NCI-H2029 (cell line): ENCODE results near the gene BRD7.
"Not testable (repeated sequence)": the region's sequence is repeated elsewhere in the genome, so short reads cannot be mapped to it uniquely, and the experiment has no call there.

Source experiments
- DNase-seq: peaks from one replicate; lab custom pipeline; 2025; lab: John Stamatoyannopoulos, UW

BRD7 gene

DNA sequence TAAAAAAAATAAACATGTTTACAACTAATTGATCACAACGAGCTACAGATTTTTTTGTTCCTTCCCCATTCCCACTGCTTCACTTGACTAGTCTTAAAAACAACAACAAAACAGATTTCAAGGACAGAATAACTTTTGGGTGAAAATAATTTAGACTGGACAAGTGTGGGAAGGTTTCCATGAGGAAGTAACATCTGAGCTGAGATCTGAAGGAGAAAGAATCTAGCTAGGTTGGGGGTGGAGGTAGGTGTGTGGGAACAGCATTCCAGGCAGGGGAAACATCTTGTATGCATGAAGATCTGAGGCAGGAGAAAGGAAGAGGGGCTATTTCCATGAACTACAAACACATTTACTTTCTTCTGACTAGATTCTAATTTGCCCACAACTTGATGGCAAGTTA lies 9.2 kb downstream of the BRD7 start:
- no peak for DNase-seq

DNA sequence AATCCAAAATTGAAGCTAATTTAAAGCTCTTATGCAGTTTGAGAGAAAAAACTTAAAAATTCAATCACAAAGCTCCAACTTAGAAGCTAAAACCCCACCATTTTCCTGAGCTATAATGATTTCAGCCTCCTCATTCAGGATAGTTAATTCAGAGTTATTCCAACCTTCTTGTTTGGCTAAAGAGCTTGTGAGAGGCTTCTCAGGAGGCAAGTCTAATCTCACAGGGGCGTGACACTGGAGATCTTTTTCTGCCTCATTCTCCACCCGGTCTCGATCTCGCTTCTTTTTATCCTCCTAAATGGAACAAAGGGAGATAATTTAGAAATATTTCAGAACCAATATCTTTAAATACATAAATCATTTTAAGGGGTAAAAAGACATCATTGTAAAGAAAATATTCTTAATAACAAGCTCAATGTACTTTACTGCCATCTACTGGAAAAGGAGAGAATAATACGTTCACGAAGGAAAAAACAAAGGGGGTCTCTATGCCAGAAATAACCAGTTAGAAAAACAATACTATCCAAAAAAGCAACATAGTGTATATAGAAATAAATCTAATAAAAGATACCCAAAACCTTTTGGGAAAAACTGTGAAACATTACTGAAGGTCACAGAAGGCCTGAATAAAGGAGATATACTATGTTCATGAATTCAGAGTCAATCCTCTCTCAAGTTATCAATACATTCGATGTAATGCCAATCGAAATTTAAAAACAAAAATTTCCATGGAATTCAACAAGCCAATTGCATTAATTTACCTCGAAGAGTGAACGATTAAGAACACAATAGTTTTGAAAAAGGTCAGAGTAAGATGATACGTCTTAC lies 13.9 kb downstream of the BRD7 start:
- DNase-seq, result no peak

DNA sequence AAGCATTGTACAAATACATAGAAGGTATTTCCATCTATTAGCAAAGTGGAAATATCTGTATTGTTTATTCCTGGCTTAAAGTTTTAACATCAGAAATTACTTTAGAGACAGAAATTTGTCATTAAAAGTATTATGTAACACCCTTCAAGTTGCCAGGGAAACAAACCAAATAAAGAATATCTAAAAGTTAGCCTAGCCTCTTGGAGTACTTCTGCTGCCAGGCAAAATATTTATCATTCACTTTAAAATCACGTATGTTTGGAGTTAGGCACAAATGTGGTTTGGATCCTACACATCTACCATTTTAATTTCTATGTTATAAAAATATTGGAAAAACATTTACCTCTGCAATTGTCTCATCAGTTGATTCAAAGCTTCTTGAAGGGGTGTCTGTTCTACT lies 14.7 kb downstream of the BRD7 start:
- no peak for DNase-seq

DNA sequence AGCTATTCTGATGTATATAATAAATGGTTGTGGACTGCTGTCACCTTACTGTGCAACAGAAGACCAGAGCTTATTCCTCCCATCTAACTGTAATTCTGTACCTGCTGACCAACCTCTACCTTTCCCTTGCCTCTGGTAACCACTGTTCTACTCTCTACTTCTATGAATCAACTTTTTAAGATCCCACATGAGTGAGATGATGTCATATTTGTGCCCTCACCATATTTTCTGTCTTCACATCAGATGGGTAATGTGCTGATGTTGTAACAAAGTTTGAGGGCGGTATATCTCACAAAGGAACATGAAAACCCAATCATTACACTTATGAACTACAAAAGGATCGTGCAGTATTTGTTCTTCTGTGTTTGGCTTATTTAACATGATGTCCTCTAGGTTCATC lies 16.8 kb downstream of the BRD7 start:
- DNase-seq, result no peak

DNA sequence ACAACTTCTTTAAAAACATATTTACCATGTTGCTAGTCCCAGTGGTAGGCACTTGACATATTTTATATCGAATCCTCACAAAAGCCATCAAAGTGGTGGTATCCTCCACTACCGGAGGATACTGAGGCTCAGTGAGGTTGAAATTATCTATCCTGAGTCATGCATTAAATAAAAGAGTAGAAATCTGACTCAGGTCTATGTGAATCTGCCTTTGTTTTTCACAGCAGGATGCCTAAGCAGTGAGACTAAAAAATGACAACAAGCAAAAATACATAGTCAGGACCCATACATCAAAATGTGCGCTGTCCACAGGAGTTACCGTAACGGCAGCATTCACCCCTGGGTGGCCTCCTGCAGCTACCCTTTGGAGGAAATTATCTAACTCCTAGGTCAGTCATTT lies 17.7 kb downstream of the BRD7 start:
- DNase-seq, result no peak

DNA sequence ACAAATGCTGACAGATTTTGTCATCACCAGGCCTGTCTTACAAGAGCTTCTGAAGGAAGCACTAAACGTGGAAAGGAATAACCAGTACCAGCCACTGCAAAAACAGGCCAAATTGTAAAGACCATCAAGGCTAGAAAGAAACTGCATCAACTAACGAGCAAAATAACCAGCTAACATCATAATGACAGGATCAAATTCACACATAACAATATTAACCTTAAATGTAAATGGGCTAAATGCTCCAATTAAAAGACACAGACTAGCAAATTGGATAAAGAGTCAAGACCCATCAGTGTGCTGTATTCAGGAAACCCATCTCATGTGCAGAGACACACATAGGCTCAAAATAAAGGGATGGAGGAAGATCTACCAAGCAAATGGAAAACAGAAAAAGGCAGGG lies 23.6 kb downstream of the BRD7 start:
- DNase-seq, result not testable (repeated sequence)

DNA sequence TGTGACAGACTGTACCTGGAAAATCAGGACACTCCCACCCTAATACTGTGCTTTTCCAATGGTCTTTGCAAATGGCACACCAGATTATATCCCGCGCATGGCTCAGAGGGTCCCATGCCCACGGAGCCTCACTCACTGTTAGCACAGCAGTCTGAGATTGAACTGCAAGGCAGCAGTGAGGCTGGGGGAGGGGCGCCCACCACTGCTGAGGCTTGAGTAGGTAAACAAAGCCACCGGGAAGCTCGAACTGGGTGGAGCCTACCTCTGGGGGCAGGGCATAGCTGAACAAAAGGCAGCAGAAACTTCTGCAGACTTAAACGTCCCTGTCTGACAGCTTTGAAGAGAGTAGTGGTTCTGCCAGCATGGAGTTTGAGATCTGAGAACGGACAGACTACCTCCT lies 25.2 kb downstream of the BRD7 start:
- not testable (repeated sequence) for DNase-seq

DNA sequence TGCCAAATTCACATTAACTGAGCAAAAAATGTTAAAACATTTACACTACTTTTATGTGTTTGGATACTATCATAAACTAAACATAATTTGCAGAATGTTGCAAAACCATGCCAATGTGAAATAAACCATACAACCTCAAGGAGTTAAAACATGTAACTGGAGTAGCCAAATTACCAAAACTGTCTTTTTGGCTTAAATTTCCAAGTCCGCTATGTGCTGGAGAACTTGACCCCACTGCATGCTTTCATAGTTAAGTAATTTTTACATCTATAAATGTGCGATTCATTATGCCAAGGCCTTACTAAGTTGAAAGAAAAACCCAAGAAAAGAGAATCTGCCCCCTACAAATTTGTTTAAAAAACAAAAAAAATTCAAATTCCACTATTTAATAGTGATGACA lies 28.2 kb downstream of the BRD7 start:
- no peak for DNase-seq

DNA sequence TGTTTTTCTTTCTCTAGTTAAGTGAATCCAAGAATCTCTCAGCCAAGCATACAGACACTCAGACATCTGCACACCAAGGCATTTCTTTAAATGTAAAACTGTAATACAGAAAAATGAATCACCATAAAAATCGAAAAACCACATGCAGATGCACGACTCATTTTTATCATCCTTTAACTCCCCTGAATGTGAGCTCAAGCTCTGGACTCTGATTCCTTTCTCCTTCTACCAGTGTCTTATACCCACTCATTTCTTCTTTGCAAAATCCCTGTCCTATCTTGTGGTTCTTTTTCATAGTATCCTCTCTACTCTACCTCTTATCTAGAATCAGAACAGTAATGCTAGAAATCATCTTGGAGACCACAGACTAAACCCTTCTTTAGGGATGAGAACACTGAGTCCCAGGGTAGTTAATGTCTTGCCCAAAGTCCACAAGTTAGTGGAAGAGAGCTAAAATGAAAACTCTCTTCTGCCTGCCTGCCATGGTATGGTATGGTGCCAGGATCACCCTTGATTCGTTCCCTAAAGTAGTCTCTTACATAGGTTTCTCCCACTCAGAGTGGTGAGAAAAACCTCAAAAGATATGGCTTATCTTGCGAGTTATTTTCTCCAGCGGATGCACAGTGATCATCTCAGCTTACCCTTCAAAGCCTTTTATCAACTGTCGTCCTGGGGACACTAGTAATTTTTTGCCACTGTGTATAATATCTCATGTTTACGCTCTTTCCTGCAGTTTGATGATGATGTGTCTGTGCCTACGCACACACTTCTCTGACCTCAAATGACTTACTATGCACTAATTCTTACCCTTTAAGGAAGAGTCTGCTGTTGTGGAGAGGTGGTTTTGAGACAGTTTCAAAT lies 30.2 kb downstream of the BRD7 start:
- DNase-seq, result no peak

DNA sequence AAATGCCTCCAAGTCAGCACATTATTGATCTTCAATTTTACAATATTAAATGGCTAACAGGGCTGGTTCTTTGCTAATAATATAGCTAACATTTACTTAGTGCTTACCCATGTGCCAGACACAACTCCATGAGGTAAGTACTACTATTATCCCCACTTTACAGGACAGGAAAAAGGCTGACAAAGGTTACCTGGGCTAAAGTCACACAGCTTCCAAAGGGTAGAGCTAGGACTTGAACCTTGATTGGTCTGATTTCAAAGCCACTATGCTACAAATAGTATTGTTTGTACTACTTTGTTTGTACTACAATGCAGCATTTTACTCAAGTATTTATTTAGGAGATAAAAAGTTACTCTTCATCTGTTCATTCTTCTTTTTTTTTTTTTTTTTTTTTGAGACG lies 31.9 kb downstream of the BRD7 start:
- no peak for DNase-seq

DNA sequence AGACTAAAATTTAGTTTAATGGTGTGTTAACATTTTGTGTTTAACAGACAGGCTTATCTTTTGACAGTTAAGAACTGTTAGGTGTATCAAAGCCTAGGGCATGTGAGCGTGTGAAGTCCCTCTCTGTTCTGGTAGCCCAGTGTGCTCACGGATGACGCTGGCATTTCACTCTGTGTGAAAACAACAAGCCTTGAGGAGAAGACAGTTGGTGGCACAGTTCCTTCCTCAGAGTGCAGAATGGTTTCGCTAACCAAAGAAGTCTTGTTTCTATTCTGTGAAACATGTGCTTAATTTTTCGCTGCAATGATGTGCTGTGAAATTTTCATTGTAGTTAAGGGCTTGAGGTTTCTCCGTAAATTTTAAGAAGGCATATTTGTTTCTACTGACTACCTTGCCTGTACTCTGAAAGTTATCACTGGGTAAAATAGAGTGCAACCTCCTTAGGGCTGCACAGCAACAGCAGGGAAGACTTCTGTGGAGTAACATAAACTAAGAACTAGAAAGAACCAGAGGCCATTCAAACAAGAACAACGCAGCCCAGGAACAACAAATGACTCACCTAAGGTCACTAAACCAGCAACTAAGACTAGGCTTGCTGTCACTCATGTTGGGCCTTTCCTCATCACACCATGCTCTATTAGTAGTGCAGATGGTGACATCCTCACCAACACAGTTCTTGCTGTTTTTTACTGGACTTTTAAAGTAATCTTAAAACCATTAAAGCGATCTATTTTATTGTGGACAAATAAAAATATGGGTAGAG lies 33.4 kb downstream of the BRD7 start:
- no peak for DNase-seq

DNA sequence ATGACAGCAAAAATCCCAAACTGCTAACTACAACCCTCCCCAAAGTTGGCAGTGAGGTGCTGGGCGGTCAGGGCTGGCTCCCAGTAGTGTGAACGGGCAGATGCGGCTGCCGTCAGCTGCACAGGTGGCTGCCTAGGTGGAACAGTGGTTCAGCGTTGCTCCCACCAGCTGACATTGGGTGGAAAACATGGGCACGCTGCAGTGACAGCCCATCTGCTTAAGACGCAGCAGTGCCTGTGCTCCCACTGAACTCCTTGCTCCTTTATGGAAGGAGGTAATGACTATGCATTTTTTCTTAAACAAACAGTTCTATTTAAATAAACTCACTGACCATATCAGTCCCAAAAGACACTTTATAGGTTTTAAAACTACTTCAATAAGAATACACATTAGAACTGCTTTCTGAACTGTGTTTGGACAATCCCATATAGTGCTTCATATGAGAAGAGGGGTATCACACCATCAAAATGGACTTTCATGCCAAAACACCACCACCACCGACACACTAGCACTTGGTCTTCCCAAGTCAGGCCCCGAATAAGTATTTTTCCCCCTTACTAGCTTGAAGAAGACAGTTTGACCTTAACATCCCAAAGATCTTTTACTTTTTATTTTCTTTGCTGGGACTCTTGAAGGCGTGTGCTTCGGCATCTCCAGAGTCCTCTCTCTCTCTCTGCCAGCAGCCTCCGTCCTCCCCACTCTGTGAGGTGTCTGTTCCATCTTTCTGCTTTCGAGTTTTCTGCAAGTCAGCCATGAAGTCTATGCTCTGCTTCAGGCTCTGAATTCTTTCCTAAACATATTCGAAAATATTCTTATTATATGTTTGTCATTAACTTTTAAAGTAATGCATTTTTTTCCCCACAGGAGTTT lies 34.4 kb downstream of the BRD7 start:
- no peak for DNase-seq

DNA sequence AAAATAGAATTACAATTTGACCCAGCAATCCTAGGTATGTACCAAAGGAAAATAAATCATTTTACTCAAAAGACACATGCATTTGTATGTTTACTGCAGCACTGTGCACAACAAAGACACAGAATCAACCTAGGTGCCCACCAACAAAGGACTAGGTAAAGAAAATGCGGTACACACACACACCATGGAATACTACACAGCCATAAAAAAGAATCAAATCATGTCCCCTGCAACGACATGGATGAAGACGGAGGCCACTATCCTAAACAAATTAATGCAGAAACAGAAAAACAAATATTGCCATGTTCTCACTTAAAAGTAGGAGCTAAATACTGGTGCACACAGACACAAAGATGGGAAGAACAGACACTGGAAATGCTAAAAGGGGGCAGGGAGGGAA lies 36.2 kb downstream of the BRD7 start:
- DNase-seq, result no peak

DNA sequence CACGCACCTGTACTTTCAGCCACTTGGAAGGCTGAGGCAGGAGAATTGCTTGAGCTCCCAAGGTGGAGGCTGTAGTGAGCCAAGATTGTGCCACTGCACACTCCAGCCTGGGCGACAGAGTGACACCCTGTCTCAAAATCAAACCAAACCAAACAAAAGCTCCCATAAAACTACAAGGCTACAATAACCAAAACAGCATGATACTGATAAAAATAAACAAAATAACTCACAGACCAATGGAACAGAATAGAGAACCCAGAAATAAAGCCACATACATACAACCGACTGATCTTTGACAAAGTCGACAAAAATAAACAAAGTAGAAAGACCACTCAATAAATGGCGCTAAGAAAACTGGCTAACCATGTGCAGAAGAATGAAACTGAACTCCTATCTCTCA lies 37.2 kb downstream of the BRD7 start:
- DNase-seq, result no peak

DNA sequence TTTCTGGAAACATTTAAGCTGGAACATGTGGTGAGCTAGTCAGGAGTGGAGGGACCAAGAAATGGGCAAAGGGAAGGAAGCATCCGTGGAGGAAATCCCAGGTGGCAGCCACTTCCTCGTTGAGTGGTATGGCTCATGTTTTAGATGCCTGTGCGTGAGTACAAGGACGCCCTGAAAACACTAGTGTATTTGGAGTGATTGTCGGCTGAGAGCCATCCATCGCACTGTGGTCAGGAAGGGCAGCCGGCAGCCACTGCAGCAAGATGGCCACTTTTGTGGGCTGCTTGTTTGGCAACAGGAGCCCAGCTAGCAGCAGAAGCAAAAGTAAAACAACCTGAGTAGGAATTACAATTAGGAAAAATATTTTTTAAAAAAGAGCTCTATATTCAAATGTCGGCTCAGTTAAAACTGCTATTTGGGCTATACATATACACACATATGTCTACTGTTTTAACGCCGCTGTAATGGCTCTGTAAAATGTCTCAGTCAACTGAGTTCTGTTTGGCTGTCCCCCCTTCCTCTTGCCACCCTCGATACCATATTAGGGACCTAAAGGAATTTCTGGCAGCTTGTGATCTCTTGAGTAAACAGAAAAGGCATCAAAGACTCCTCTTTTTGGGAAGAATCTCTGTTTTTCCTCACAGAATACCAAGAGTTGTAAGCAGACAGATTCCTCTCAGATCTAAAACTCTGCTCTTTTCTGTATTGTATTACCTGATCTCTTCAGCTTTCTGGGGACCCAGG lies 39.2 kb downstream of the BRD7 start:
- DNase-seq, result no peak

DNA sequence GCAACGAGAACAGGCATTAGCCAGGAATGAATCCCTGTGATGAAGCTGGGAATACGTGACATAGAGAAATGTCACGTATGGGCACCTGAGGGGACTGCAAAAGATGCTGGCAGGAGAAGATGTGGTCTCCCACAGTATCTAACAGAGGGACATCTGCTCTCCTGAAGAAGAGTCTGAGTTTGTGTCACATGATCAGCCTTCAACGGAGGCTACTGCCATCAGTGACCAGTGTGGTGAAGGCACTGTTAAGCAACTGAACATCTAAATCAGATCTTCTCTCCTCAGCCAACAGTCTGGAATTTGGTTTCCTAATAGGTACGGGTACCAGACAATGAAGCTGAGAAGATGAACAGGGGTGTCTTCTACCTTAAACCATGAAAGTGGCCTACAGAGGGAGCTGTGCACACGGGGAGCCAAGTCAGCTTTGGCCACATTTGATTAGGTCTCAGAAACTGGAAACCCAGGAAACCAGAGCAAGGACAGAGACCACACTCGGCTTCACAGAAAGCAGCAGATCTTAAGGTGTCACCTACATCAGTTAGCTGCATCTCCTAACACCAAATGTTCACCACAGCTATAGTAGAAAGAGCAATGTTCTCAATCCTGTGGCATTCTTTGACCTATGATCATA lies 41.8 kb downstream of the BRD7 start:
- DNase-seq, result no peak

DNA sequence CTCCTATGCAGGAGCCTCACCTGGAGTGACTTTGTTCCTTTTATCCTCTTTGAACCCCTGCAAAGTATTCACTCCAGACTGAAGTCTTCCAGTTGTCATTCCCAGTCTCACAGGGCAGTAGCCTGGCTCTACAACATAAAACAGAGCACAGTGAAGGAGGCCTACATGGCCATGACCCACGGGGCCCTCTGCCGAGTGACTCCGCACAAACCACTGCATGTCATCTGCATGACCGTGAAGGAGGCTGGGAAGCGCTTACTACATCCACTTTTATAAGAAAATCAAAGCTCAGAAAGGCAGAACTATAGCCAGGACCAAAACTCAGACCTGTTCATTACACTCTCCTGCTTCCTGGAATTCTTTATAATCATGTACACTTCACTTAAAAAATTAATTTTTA lies 42.5 kb downstream of the BRD7 start:
- DNase-seq, result no peak

DNA sequence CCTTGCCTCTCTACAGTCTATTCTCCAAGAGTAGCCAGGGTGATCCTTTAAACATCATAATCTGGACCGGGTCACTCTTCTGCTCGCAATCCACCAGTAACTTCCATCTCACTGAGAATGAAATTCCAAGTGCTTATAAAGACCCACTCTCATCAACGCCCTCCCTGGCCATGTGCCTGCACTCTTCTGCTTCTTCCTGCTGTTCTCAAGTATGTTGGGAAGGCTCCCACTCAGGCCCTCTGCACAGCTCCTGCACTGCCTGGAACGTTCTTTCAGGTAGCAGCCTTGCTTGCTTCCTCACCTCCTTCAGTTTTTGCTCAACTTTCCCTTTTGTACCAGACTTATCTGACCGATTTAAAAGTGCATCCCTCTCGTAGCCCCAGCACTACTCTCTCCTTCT lies 44.4 kb downstream of the BRD7 start:
- DNase-seq, result no peak

DNA sequence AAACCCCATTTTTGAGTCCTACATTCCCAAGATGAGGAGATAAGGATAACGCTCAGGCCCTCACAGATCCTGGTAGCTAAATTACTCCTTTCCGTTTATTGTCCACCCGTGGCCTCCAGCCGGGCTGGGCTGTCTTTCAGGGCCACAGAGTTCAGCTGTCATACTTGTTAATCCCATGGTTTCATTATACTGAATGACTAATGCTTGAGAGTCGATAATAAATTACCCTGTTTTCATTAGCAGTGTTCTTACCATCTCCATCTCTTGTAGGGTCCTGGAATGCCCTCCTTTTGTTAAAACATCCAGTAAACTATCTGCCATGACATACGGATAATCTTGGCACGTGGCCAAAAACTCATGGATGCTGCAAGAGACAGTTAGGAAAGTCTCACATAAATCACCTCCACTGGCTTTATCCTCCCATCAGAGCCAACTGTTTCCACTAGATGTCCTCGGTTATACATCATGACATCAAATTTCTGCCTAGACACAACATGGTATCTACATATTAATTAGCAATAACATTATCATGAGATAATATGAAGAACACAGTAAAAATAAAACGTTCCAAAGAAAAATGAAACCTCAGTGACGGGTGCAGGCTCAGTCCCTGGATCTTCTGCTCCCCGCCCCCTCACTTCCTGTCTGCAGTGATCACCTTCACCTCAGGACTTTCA lies 45.3 kb downstream of the BRD7 start:
- DNase-seq, result no peak

DNA sequence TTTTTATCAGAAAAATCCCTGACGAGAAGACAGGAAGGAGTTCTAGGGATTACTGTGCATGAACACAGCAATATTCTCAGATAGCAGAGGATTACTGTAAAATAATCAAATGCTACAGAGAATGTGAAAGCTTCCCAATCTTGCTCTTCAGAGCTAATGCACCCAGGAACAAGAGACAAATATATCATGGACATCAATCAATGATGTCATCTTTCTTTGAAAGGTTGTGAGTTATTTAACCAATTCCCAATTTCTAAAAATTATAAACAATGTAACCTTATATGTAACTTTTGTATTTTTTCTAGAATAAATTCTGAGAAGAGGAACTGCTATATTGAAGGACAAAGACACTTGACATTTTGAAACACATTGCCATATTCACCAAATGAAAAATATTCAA lies 46.5 kb downstream of the BRD7 start:
- no peak for DNase-seq
